ENCODE measurements around the gene PSMF1.

PSMF1 gene

GRCh38 chr20:1188347-1188746 lies 69.9 kb downstream of the PSMF1 start:
- Mint-ChIP-seq H3K27me3 (peaks cover 32% of the 10 kb centered on the region), H3K9me3 (no peaks in the 10 kb centered on the region), H3K27ac (ENCODE audit: low read depth) (no peak overlapping the region), H3K4me1 (peaks cover 13% of the 10 kb centered on the region), H3K36me3 (ENCODE audit: insufficient read depth) (no peaks in the 10 kb centered on the region), H3K4me3 (no peak overlapping the region)
- ATAC-seq (replicated peaks; ENCODE audit: extremely low read depth, poor library complexity, severe bottlenecking) (no peak), DNase-seq (ENCODE audit: low spot score in 2 of 2) (no peak)

- Mint-ChIP-seq H3K27ac (ENCODE audit: low read depth) (no peak overlapping the region), H3K4me1 (peaks cover 5% of the 10 kb centered on the region)
Measured at GRCh38 chr20:1189827-1190226, 71.4 kb downstream of the PSMF1 start.

GRCh38 chr20:1190847-1191246 lies 72.4 kb downstream of the PSMF1 start:
- Mint-ChIP-seq H3K4me3 (no peak overlapping the region), H3K4me1 (peaks cover 4% of the 10 kb centered on the region)
- ATAC-seq (replicated peaks; ENCODE audit: extremely low read depth, poor library complexity, severe bottlenecking) = no peak

More at GRCh38 chr20:1189827-1190226, 71.4 kb downstream of the PSMF1 start:
- DNase-seq (ENCODE audit: low spot score in 2 of 2) (no peak), ATAC-seq (replicated peaks; ENCODE audit: extremely low read depth, poor library complexity, severe bottlenecking) (no peak)
- H3K4me3 Mint-ChIP-seq = no peak overlapping the region
- no peaks in the 10 kb centered on the region for H3K36me3 Mint-ChIP-seq (ENCODE audit: insufficient read depth)
- H3K27me3 Mint-ChIP-seq = peaks cover 17% of the 10 kb centered on the region
- no peaks in the 10 kb centered on the region for H3K9me3 Mint-ChIP-seq

GRCh38 chr20:1191299-1191698 lies 72.9 kb downstream of the PSMF1 start:
- H3K9me3 Mint-ChIP-seq = no peaks in the 10 kb centered on the region
- no peak for DNase-seq (ENCODE audit: low spot score in 2 of 2)
- H3K4me1 Mint-ChIP-seq = no peaks in the 10 kb centered on the region
- H3K27me3 Mint-ChIP-seq = peaks cover 16% of the 10 kb centered on the region
- ATAC-seq (replicated peaks; ENCODE audit: extremely low read depth, poor library complexity, severe bottlenecking) = no peak
- peaks cover 2% of the 10 kb centered on the region for H3K36me3 Mint-ChIP-seq (ENCODE audit: insufficient read depth)
- H3K4me3 Mint-ChIP-seq = no peak overlapping the region
- H3K27ac Mint-ChIP-seq (ENCODE audit: low read depth) = no peak overlapping the region

More at GRCh38 chr20:1190847-1191246, 72.4 kb downstream of the PSMF1 start:
- Mint-ChIP-seq H3K27ac (ENCODE audit: low read depth) (no peak overlapping the region), H3K36me3 (ENCODE audit: insufficient read depth) (peaks cover 2% of the 10 kb centered on the region), H3K27me3 (peaks cover 16% of the 10 kb centered on the region), H3K9me3 (no peaks in the 10 kb centered on the region)
- no peak for DNase-seq (ENCODE audit: low spot score in 2 of 2)

GRCh38 chr20:1195226-1195625 lies 76.8 kb downstream of the PSMF1 start:
- ATAC-seq (replicated peaks; ENCODE audit: extremely low read depth, poor library complexity, severe bottlenecking) (no peak), DNase-seq (ENCODE audit: low spot score in 2 of 2) (no peak)
- no peak overlapping the region for H3K4me3 Mint-ChIP-seq
- peaks cover 2% of the 10 kb centered on the region for H3K36me3 Mint-ChIP-seq (ENCODE audit: insufficient read depth)
- H3K9me3 Mint-ChIP-seq = no peaks in the 10 kb centered on the region
- peaks cover 5% of the 10 kb centered on the region for H3K27me3 Mint-ChIP-seq
- H3K27ac Mint-ChIP-seq (ENCODE audit: low read depth) = no peak overlapping the region
- H3K4me1 Mint-ChIP-seq = no peaks in the 10 kb centered on the region

GRCh38 chr20:1196634-1197033 lies 78.2 kb downstream of the PSMF1 start:
- Mint-ChIP-seq H3K27ac (ENCODE audit: low read depth) (no peak overlapping the region), H3K4me1 (no peaks in the 10 kb centered on the region), H3K27me3 (no peaks in the 10 kb centered on the region), H3K36me3 (ENCODE audit: insufficient read depth) (peaks cover 2% of the 10 kb centered on the region), H3K9me3 (no peaks in the 10 kb centered on the region), H3K4me3 (no peak overlapping the region)
- no peak for ATAC-seq (replicated peaks; ENCODE audit: extremely low read depth, poor library complexity, severe bottlenecking)
- no peak for DNase-seq (ENCODE audit: low spot score in 2 of 2)

GRCh38 chr20:1197801-1198200 lies 79.4 kb downstream of the PSMF1 start:
- ATAC-seq (replicated peaks; ENCODE audit: extremely low read depth, poor library complexity, severe bottlenecking) (no peak), DNase-seq (ENCODE audit: low spot score in 2 of 2) (no peak)
- Mint-ChIP-seq H3K9me3 (no peaks in the 10 kb centered on the region), H3K4me1 (no peaks in the 10 kb centered on the region), H3K27me3 (no peaks in the 10 kb centered on the region), H3K36me3 (ENCODE audit: insufficient read depth) (peaks cover 2% of the 10 kb centered on the region), H3K27ac (ENCODE audit: low read depth) (no peak overlapping the region), H3K4me3 (no peak overlapping the region)

- peaks cover 2% of the 10 kb centered on the region for H3K36me3 Mint-ChIP-seq (ENCODE audit: insufficient read depth)
- no peak overlapping the region for H3K27ac Mint-ChIP-seq (ENCODE audit: low read depth)
- no peak for ATAC-seq (replicated peaks; ENCODE audit: extremely low read depth, poor library complexity, severe bottlenecking)
Measured at GRCh38 chr20:1198751-1199150, 80.3 kb downstream of the PSMF1 start.

GRCh38 chr20:1199212-1199873 lies 80.9 kb downstream of the PSMF1 start:
- Mint-ChIP-seq H3K27ac (ENCODE audit: low read depth) (no peak overlapping the region), H3K4me1 (no peaks in the 10 kb centered on the region), H3K36me3 (ENCODE audit: insufficient read depth) (peaks cover 4% of the 10 kb centered on the region), H3K4me3 (no peak overlapping the region), H3K27me3 (no peaks in the 10 kb centered on the region), H3K9me3 (no peaks in the 10 kb centered on the region)
- ATAC-seq (replicated peaks; ENCODE audit: extremely low read depth, poor library complexity, severe bottlenecking) (no peak), DNase-seq (ENCODE audit: low spot score in 2 of 2) (no peak)

More at GRCh38 chr20:1198751-1199150, 80.3 kb downstream of the PSMF1 start:
- no peaks in the 10 kb centered on the region for H3K4me1 Mint-ChIP-seq
- H3K9me3 Mint-ChIP-seq = no peaks in the 10 kb centered on the region
- no peak for DNase-seq (ENCODE audit: low spot score in 2 of 2)
- H3K4me3 Mint-ChIP-seq = no peak overlapping the region
- H3K27me3 Mint-ChIP-seq = no peaks in the 10 kb centered on the region

- Mint-ChIP-seq H3K27ac (ENCODE audit: low read depth) (no peak overlapping the region), H3K36me3 (ENCODE audit: insufficient read depth) (peaks cover 4% of the 10 kb centered on the region), H3K4me1 (no peaks in the 10 kb centered on the region), H3K4me3 (no peak overlapping the region), H3K27me3 (no peaks in the 10 kb centered on the region), H3K9me3 (no peaks in the 10 kb centered on the region)
- ATAC-seq (replicated peaks; ENCODE audit: extremely low read depth, poor library complexity, severe bottlenecking) (no peak), DNase-seq (ENCODE audit: low spot score in 2 of 2) (no peak)
Measured at GRCh38 chr20:1199964-1200363, 81.6 kb downstream of the PSMF1 start.

- Mint-ChIP-seq H3K27ac (ENCODE audit: low read depth) (no peak within 1 kb of the TSS), H3K36me3 (ENCODE audit: insufficient read depth) (peaks cover 2% of the 10 kb centered on the region), H3K27me3 (no peaks in the 10 kb centered on the region), H3K4me1 (no peaks in the 10 kb centered on the region), H3K4me3 (no peak within 1 kb of the TSS), H3K9me3 (no peaks in the 10 kb centered on the region)
- DNase-seq (ENCODE audit: low spot score in 2 of 2) (no peak), ATAC-seq (replicated peaks; ENCODE audit: extremely low read depth, poor library complexity, severe bottlenecking) (no peak)
Measured at GRCh38 chr20:1202762-1203504, 84.5 kb downstream of the PSMF1 start, which contains the start of gene C20orf202. C20orf202 (plus strand) TSS chr20:1203454; CDS start chr20:1203586, 132 bp downstream.

- ATAC-seq (replicated peaks; ENCODE audit: extremely low read depth, poor library complexity, severe bottlenecking) = no peak
- H3K27me3 Mint-ChIP-seq = no peaks in the 10 kb centered on the region
- no peaks in the 10 kb centered on the region for H3K4me1 Mint-ChIP-seq
- no peak for DNase-seq (ENCODE audit: low spot score in 2 of 2)
- H3K9me3 Mint-ChIP-seq = no peaks in the 10 kb centered on the region
- no peak overlapping the region for H3K4me3 Mint-ChIP-seq
- H3K27ac Mint-ChIP-seq (ENCODE audit: low read depth) = no peak overlapping the region
- H3K36me3 Mint-ChIP-seq (ENCODE audit: insufficient read depth) = peaks cover 2% of the 10 kb centered on the region
Measured at GRCh38 chr20:1203630-1204029, 85.2 kb downstream of the PSMF1 start.

- H3K27ac Mint-ChIP-seq (ENCODE audit: low read depth) = no peak overlapping the region
- peaks cover 2% of the 10 kb centered on the region for H3K36me3 Mint-ChIP-seq (ENCODE audit: insufficient read depth)
- no peak overlapping the region for H3K4me3 Mint-ChIP-seq
- no peaks in the 10 kb centered on the region for H3K4me1 Mint-ChIP-seq
- H3K9me3 Mint-ChIP-seq = no peaks in the 10 kb centered on the region
- H3K27me3 Mint-ChIP-seq = no peaks in the 10 kb centered on the region
- ATAC-seq (replicated peaks; ENCODE audit: extremely low read depth, poor library complexity, severe bottlenecking) (no peak), DNase-seq (ENCODE audit: low spot score in 2 of 2) (no peak)
Measured at GRCh38 chr20:1204113-1204512, 85.7 kb downstream of the PSMF1 start.

Data from central memory CD8-positive, alpha-beta T cell (primary cell).